Stimulated activated CD4-positive, alpha-beta T cell treated with anti-CD3 and anti-CD28 coated beads, Interleukin-1b, Interleukin-23, amount 100 ng/mL, for 1 hour (primary cell): ENCODE data around the gene HIBCH.
"Not testable (repeated sequence)": the region's sequence is repeated elsewhere in the genome, so short reads cannot be mapped to it uniquely, and the experiment has no call there.

Experiments
- DNase-seq, 2 donors: peaks; one replicate each; pipeline ENCODE4 v3.0.0-alpha.2; 2020; ENCODE audit warnings: low read depth in 2 of 2

Gene HIBCH

GRCh38 chr2:190304404-190304803 is 15.2 kb downstream of the HIBCH start:
- DNase-seq: no peak

GRCh38 chr2:190303647-190304046 is 16.0 kb downstream of the HIBCH start:
- no peak for DNase-seq

GRCh38 chr2:190302052-190302451 is 17.6 kb downstream of the HIBCH start:
- DNase-seq: no peak

- no peak for DNase-seq
These were observed 18.6 kb downstream of the HIBCH start for GRCh38 chr2:190301032-190301431.

GRCh38 chr2:190297880-190298279 is 21.7 kb downstream of the HIBCH start:
- DNase-seq: not testable (repeated sequence)

- no peak for DNase-seq
These were observed 35.8 kb downstream of the HIBCH start for GRCh38 chr2:190283783-190284182.

GRCh38 chr2:190280565-190281350 is 38.9 kb downstream of the HIBCH start:
- no peak for DNase-seq

GRCh38 chr2:190279256-190280134 is 40.1 kb downstream of the HIBCH start:
- DNase-seq: not testable (repeated sequence)

- DNase-seq: no peak
These were observed 42.2 kb downstream of the HIBCH start for GRCh38 chr2:190277234-190278112.

- DNase-seq: no peak
These were observed 47.2 kb downstream of the HIBCH start for GRCh38 chr2:190272457-190272842.

GRCh38 chr2:190271783-190272456 is 47.7 kb downstream of the HIBCH start:
- no peak for DNase-seq

GRCh38 chr2:190270298-190270697 is 49.3 kb downstream of the HIBCH start:
- DNase-seq: no peak

- DNase-seq: not testable (repeated sequence)
These were observed 49.9 kb downstream of the HIBCH start for GRCh38 chr2:190269699-190270098.

GRCh38 chr2:190267302-190267701 is 52.3 kb downstream of the HIBCH start:
- DNase-seq: no peak

GRCh38 chr2:190266314-190266713 is 53.3 kb downstream of the HIBCH start:
- no peak for DNase-seq

GRCh38 chr2:190261851-190262250 is 57.8 kb downstream of the HIBCH start:
- DNase-seq: no peak

- no peak for DNase-seq
These were observed 63.5 kb downstream of the HIBCH start for GRCh38 chr2:190256087-190256486.

GRCh38 chr2:190255676-190256075 is 64.0 kb downstream of the HIBCH start:
- DNase-seq: no peak

GRCh38 chr2:190254063-190254850 is 65.4 kb downstream of the HIBCH start:
- DNase-seq: no peak

- DNase-seq: no peak
These were observed 69.2 kb downstream of the HIBCH start for GRCh38 chr2:190250421-190250820.
